A549 treated with DMSO at 1 μM for 4 hours (cell line): ENCODE data around the gene MRFAP1L1. TPM values are rescaled to one million over a fixed set of nuclear protein-coding genes. Genes with fewer than 3 reads are reported as not detected.

Source experiments
- total RNA-seq: library from RNA; stranded (reverse); fragments of 200-300 nt; extraction: Qiagen RNA extraction; gene quantifications from 5 replicates; pipeline ENCODE4 v1.2.3, GENCODE V29; 2022; ENCODE audit warnings: low read depth

MRFAP1L1 gene
- 30.2 to 35.8 TPM (median 34.3 TPM) in 5 replicates for total RNA-seq

DNA sequence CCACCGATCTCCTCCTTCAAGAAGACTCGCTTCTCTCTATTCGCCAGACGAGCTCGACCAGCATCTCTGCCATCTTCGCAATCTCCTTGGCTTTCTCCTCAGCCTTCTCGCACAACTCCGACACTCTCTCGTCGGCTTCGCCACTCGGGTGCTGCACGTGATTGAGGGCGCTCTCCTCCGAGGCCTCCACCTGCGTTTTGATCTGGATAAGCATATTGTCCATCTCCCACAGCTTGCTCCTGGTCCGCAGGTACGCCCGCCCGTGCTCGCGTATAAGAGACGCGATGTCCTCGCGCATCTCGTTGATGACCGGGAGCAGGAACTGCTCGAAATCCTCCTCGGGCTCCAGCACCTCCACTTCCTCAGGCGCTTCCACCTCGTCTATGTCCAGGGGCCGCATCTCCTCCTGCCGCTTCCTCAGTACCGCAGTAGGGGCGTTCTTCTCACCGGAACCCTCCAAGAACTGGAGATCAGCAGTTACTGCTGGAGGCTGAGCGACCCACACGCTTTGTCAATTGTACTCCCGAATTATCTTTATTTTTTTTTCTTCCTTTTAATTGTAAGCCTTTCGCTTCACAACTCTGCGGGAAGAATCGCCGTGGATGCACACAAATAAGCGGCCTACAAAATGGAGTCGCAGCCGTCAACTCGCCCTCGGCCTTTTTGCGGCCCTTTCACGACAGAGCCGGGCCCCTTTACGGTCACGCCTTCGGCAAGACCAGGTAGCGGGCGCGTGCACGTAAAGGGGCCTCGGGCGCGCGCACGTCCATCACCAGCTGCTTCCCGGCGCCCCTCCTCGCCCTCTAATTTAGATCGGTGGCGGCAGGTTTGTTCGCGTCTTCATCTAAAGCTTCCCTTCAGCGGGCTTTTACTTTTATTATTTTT lies at the start of gene MRFAP1L1:
TSS of gene MRFAP1L1 (minus strand) at position 636 of the 885 bp plus-strand sequence. CDS start at position 400, 236 bp downstream.

DNA sequence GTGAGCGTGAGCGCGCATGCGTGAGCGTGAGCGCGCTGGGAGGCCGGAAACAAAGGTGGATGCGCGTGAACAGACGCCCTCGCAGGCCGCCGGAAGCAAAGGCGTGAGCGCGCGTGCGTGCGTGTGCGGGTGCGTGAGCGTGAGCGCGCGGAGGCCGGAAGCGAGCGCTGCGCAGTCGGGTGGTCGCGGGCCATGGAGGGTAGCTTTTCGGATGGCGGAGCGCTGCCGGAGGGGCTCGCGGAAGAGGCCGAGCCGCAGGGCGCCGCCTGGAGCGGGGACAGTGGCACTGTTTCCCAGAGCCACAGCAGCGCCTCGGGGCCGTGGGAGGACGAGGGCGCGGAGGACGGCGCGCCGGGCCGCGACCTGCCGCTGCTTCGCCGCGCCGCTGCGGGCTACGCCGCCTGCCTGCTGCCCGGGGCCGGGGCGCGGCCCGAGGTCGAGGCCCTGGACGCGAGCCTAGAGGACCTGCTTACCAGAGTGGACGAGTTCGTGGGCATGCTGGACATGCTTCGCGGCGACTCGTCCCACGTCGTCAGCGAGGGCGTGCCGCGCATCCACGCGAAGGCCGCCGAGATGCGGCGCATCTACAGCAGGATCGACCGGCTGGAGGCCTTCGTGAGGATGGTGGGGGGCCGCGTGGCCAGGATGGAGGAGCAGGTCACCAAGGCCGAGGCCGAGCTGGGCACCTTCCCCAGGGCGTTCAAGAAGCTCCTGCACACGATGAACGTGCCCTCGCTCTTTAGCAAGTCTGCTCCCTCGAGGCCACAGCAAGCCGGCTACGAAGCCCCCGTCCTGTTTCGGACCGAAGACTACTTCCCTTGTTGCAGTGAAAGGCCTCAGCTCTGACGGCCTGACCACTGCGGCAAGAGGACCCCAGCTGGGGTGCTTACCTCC lies 6.6 kb upstream of the MRFAP1L1 start, which contains the start of gene BLOC1S4:
TSS of gene BLOC1S4 (plus strand) at position 157 of the 894 bp plus-strand sequence. CDS start at position 193, 36 bp downstream.

DNA sequence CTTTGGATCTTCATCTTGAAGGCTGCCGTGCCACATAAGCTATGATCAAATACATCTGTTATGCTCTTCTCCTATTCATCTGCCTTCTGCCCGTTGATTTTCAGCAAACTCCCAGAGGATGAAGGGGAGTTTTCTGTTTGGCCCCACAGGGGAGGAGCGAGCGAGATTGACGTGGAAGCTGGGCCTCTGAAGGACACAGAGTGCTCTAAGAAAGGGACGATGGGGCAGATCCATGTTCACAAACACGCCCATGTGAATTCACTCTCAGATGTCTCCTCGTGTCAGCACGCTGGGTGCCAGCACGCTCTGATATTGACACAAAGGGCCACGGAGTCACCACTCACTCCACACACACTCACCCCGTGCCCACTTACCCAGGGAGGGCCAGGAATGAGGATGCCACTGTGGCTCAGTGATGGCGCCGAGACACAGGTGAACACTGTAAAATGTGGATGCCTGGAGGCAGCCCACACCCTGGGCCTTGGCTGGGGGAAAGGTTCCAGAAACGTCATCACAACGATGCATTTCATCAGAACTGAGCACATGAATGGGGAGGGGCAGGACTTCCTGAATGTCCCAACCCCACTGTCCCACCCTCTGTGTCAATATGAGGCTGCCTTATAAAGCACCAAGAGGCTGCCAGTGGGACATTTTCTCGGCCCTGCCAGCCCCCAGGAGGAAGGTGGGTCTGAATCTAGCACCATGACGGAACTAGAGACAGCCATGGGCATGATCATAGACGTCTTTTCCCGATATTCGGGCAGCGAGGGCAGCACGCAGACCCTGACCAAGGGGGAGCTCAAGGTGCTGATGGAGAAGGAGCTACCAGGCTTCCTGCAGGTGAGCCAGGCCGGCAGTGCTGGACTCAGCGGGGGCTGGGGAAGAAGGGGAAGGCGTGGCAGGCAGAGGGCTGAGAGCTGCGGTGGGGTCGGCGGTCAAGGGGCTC lies 16.2 kb downstream of the MRFAP1L1 start, which contains the start of gene S100P:
TSS of gene S100P (plus strand) at position 648 of the 946 bp plus-strand sequence. CDS start at position 703, 55 bp downstream.

Other genes starting within 250 kb of the MRFAP1L1 start
- 29.6 to 44.0 TPM (median 40.4 TPM) in 5 replicates for gene PPP2R2C, start 237.3 kb downstream of the MRFAP1L1 start, total RNA-seq
- 8.9 to 10.8 TPM (median 9.7 TPM) in 5 replicates for gene MAN2B2, start 134.7 kb downstream of the MRFAP1L1 start, total RNA-seq
- gene MRFAP1, start 69.2 kb downstream of the MRFAP1L1 start, total RNA-seq: 241 to 257 TPM (median 247 TPM) in 5 replicates
- gene S100P, start 16.0 kb downstream of the MRFAP1L1 start, total RNA-seq: 21.3 to 67.3 TPM (median 61.9 TPM) in 5 replicates
- 11.9 to 16.0 TPM (median 14.5 TPM) in 5 replicates for gene BLOC1S4, start 6.3 kb upstream of the MRFAP1L1 start, total RNA-seq
- gene KIAA0232, start 72.9 kb upstream of the MRFAP1L1 start, total RNA-seq: 6.6 to 9.9 TPM (median 9.0 TPM) in 5 replicates
- 31.2 to 35.4 TPM (median 34.4 TPM) in 5 replicates for gene TBC1D14, start 200.0 kb upstream of the MRFAP1L1 start, total RNA-seq